ENCODE data around the gene DCUN1D1. TPM values are rescaled to one million over a fixed set of nuclear protein-coding genes. Genes with fewer than 3 reads are reported as not detected.

The DCUN1D1 gene
- total RNA-seq, 2 donors from 2014 or later, result 13.4 to 26.6 TPM

GRCh38 chr3:182969277-182969676 is 11.1 kb downstream of the DCUN1D1 start:
- DNase-seq (ENCODE audit: low spot score) (no peak), ATAC-seq (ENCODE audit: insufficient number of reproducible peaks, low FRiP score, low read depth) (no peak)
- Histone ChIP-seq H3K27me3 (replicated peaks; ENCODE audit: insufficient read depth) (no peaks in the 10 kb centered on the region), H3K36me3 (no peaks in the 10 kb centered on the region), H3K9me3 (no peaks in the 10 kb centered on the region), H3K27ac (no peak overlapping the region), H3K4me1 (ENCODE audit: control insufficient read depth in 1 of 2, low read depth in 2 of 2) (peaks cover 3 to 14% of the 10 kb centered on the region in 2 donors), H3K4me3 (no peak overlapping the region)
- TF ChIP-seq, protein P1, sequence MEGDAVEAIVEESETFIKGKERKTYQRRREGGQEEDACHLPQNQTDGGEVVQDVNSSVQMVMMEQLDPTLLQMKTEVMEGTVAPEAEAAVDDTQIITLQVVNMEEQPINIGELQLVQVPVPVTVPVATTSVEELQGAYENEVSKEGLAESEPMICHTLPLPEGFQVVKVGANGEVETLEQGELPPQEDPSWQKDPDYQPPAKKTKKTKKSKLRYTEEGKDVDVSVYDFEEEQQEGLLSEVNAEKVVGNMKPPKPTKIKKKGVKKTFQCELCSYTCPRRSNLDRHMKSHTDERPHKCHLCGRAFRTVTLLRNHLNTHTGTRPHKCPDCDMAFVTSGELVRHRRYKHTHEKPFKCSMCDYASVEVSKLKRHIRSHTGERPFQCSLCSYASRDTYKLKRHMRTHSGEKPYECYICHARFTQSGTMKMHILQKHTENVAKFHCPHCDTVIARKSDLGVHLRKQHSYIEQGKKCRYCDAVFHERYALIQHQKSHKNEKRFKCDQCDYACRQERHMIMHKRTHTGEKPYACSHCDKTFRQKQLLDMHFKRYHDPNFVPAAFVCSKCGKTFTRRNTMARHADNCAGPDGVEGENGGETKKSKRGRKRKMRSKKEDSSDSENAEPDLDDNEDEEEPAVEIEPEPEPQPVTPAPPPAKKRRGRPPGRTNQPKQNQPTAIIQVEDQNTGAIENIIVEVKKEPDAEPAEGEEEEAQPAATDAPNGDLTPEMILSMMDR (IDR thresholded peaks at IDR 0.05), result no peak

- H3K4me1 ChIP-seq (ENCODE audit: control insufficient read depth in 1 of 2, low read depth in 2 of 2), result peaks cover 5 to 14% of the 10 kb centered on the region in 2 donors
- ATAC-seq (ENCODE audit: insufficient number of reproducible peaks, low FRiP score, low read depth) (no peak), DNase-seq (ENCODE audit: low spot score) (no peak)
- H3K36me3 ChIP-seq, result no peaks in the 10 kb centered on the region
- H3K27me3 ChIP-seq (replicated peaks; ENCODE audit: insufficient read depth), result no peaks in the 10 kb centered on the region
- no peak overlapping the region for H3K4me3 ChIP-seq
- no peaks in the 10 kb centered on the region for H3K9me3 ChIP-seq
- TF ChIP-seq, protein P1 (IDR thresholded peaks at IDR 0.05), result no peak
- H3K27ac ChIP-seq, result no peak overlapping the region
Observed at GRCh38 chr3:182967218-182968204, 12.8 kb downstream of the DCUN1D1 start.

DNA sequence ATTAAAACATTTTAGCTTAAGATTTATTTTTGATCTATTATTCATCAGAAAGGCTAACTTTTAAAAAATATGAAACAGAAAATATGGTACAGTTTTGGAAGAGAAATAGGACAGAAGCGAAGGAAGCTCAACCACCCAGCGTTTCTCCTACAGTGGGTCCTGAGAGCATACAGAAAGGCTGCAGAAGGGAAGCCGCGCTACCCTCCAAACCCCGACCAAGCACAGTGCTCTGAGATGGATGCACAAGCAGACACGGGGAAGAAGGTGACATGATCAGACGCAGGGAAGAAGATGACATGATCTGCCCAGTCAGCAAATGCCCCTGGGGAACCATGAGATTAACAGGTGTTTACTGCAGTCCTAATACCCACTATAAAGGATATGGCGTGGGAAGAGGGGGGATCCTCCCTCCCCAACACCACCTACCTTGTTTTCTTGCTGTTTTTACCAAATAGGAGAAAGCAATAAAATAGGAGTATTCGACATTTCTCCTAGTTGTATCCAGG is 14.4 kb downstream of the DCUN1D1 start:
- ATAC-seq (ENCODE audit: insufficient number of reproducible peaks, low FRiP score, low read depth), result no peak
- Histone ChIP-seq H3K36me3 (no peaks in the 10 kb centered on the region), H3K27me3 (replicated peaks; ENCODE audit: insufficient read depth) (no peaks in the 10 kb centered on the region), H3K27ac (no peak overlapping the region), H3K9me3 (no peaks in the 10 kb centered on the region), H3K4me3 (no peak overlapping the region), H3K4me1 (ENCODE audit: control insufficient read depth in 1 of 2, low read depth in 2 of 2) (peaks cover 14 to 15% of the 10 kb centered on the region in 2 donors)
- TF ChIP-seq, protein P1 (IDR thresholded peaks at IDR 0.05), result no peak
- DNase-seq (ENCODE audit: low spot score), result no peak

GRCh38 chr3:182964179-182964578 is 16.2 kb downstream of the DCUN1D1 start:
- H3K27me3 ChIP-seq (replicated peaks; ENCODE audit: insufficient read depth), result no peaks in the 10 kb centered on the region
- H3K27ac ChIP-seq, result no peak overlapping the region
- TF ChIP-seq, protein P1 (IDR thresholded peaks at IDR 0.05), result no peak
- no peaks in the 10 kb centered on the region for H3K36me3 ChIP-seq
- ATAC-seq (ENCODE audit: insufficient number of reproducible peaks, low FRiP score, low read depth), result no peak
- no peak for DNase-seq (ENCODE audit: low spot score)
- H3K4me1 ChIP-seq (ENCODE audit: control insufficient read depth in 1 of 2, low read depth in 2 of 2), result peaks cover 6 to 15% of the 10 kb centered on the region in 2 donors
- no peaks in the 10 kb centered on the region for H3K9me3 ChIP-seq
- no peak overlapping the region for H3K4me3 ChIP-seq

- Histone ChIP-seq H3K9me3 (no peaks in the 10 kb centered on the region), H3K36me3 (no peaks in the 10 kb centered on the region), H3K27me3 (replicated peaks; ENCODE audit: insufficient read depth) (no peaks in the 10 kb centered on the region), H3K27ac (no peak overlapping the region), H3K4me1 (ENCODE audit: control insufficient read depth in 1 of 2, low read depth in 2 of 2) (peaks cover 2 to 13% of the 10 kb centered on the region in 2 donors), H3K4me3 (no peak overlapping the region)
- DNase-seq (ENCODE audit: low spot score) (no peak), ATAC-seq (ENCODE audit: insufficient number of reproducible peaks, low FRiP score, low read depth) (no peak)
- TF ChIP-seq, protein P1 (IDR thresholded peaks at IDR 0.05), result no peak
Observed at GRCh38 chr3:182962166-182962565, 18.2 kb downstream of the DCUN1D1 start.
